ENCODE data around the gene MORC1.
"Not testable (repeated sequence)": the region's sequence is repeated elsewhere in the genome, so short reads cannot be mapped to it uniquely, and the experiment has no call there.

Gene MORC1, protein sequence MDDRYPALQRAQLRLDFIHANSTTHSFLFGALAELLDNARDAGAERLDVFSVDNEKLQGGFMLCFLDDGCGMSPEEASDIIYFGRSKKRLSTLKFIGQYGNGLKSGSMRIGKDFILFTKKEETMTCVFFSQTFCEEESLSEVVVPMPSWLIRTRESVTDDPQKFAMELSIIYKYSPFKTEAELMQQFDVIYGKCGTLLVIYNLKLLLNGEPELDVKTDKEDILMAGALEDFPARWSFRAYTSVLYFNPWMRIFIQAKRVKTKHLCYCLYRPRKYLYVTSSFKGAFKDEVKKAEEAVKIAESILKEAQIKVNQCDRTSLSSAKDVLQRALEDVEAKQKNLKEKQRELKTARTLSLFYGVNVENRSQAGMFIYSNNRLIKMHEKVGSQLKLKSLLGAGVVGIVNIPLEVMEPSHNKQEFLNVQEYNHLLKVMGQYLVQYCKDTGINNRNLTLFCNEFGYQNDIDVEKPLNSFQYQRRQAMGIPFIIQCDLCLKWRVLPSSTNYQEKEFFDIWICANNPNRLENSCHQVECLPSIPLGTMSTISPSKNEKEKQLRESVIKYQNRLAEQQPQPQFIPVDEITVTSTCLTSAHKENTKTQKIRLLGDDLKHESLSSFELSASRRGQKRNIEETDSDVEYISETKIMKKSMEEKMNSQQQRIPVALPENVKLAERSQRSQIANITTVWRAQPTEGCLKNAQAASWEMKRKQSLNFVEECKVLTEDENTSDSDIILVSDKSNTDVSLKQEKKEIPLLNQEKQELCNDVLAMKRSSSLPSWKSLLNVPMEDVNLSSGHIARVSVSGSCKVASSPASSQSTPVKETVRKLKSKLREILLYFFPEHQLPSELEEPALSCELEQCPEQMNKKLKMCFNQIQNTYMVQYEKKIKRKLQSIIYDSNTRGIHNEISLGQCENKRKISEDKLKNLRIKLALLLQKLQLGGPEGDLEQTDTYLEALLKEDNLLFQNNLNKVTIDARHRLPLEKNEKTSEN

GRCh38 chr3:109117939-109118338 lies at the start of gene MORC1:
TSS of gene MORC1 (minus strand) at chr3:109118134. CDS start at chr3:109118059, 75 bp downstream.
- no peak for DNase-seq (ENCODE audit: low spot score)

- no peak for DNase-seq (ENCODE audit: low spot score)
Observed at GRCh38 chr3:109165905-109166304, 48.0 kb upstream of the MORC1 start.

- no peak for DNase-seq (ENCODE audit: low spot score)
Observed at GRCh38 chr3:109161487-109162123, 43.7 kb upstream of the MORC1 start.

- no peak for DNase-seq (ENCODE audit: low spot score)
Observed at GRCh38 chr3:109155828-109156227, 37.9 kb upstream of the MORC1 start.

- no peak for DNase-seq (ENCODE audit: low spot score)
Observed at GRCh38 chr3:109154979-109155378, 37.0 kb upstream of the MORC1 start.

GRCh38 chr3:109152320-109152719 lies 34.4 kb upstream of the MORC1 start:
- DNase-seq (ENCODE audit: low spot score) = no peak

DNA sequence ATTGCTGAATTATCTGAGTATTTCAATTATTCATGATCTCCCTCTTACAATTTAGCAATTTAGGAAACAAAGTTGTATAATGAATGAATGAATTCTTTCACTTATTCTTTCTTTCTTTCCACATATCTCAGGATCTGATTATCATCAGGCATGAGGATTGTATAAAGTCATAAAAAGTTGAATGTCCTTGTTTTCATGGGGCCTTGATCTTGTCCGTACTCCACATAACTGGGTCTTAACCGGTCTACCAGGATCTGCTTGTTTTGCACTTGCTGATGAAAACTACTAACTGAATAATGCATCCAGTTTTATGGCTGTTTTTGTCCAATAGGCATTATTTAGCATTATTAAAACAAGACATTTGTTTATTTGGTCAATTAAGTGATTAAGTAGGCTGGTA lies 31.1 kb upstream of the MORC1 start:
- DNase-seq (ENCODE audit: low spot score) = no peak

GRCh38 chr3:109143646-109144045 lies 25.7 kb upstream of the MORC1 start:
- no peak for DNase-seq (ENCODE audit: low spot score)

- no peak for DNase-seq (ENCODE audit: low spot score)
Observed at GRCh38 chr3:109140318-109140717, 22.4 kb upstream of the MORC1 start.

DNA sequence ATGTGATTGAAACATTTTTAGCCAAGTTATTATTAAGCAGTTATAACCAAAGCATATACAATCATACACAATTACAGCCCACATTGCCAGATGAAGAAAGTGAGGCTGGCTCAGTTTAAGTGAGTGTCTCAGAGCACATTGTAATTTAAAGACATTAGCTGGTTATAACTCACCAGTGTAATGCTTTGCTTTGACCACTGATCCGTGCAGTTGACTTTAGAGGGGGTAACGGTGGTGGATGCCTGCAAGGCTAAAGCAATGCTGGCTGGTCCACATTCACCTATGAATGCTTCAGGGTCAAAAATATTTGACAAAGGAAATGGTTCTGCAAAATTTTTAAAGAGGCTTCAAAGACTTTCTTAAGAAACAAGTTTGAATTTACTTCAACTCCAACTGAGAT lies 19.8 kb upstream of the MORC1 start:
- DNase-seq (ENCODE audit: low spot score) = no peak

DNA sequence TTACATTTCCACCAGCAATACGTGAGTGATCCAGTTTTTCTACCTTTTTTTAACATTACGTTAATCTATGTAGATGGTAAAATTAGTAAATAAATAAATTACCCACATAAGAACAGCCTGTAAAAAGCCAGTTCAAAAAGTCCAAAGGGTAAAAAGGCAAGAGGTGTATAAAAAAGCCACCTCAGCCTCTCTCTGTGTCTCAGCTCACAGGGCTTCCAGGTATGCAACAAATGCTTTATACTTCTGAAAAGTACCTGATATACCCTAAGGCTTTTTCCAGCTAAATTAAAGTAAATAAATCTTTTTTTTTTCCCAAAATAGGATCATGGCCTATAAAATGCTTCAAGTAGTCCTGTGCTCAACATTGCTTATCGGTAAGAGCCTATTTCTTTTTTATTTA lies 18.6 kb upstream of the MORC1 start, which contains the start of gene C3orf85:
Gene C3orf85, plus strand, starts transcription at position 197 of the 400 bp plus-strand sequence. Its CDS starts 129 bp downstream, at position 326.
- no peak for DNase-seq (ENCODE audit: low spot score)

DNA sequence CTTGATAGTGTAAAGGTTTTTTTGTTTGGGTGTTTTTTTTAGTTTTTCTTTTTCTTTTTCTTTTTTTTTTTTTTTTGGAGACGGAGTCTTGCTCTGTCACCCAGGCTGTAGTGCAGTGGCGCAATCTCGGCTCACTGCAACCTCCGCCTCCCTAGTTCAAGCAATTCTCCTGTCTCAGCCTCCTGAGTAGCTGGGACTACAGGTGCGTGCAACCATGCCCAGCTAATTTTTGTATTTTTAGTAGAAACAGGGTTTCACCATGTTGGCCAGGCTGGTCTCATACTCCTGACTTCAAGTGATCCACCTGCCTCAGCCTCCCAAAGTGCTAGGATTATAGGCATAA lies 15.5 kb upstream of the MORC1 start:
- not testable (repeated sequence) for DNase-seq (ENCODE audit: low spot score)

DNA sequence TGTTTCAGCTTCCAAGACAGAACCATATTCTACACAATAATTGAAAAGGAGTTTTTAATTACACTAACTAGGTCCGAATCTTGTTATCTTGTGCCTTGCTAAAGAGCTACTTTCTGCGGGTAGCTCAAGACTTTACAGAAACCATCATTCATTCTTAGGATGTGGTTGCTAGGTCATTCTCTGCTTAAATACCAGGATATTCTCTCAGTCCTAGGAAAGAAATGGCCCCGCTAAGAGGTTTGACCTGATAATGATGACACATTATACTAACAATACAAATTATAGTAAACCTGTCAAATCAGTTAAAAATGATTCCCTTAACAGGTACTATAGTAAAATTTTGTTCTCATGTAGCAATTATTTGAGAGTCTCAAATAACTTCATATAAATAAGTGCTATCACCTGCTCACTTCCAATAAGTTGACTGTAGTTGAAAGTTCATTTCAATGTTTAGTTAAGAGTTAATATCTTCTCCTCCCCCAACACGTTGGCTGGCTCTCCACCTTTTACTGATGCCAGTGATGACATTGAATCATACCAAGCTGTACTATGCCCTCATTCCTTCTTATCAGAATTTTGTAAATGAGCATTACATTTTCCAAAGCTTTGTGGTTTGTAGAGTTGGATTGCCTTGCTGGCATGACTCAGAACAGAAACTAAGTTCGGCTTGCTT lies 15.0 kb upstream of the MORC1 start:
- DNase-seq (ENCODE audit: low spot score) = no peak

DNA sequence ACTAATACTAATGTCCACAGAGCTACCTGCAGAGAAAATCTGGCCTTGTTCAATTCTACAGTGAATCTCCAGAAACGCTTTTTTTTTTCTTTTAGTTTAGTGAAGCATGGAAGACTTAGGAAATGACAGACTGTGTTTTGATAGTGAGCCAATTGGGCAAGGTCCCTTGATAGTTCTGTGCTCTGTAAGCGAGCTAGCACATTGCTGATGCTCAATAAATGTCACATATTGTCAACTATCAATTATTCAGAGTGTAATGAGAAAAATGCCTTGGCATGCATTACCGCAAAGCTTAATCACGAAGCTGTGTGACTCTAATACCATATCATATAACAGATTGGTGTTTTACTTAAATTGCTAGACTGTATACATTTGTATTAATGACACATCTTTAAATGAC lies 13.3 kb upstream of the MORC1 start:
- DNase-seq (ENCODE audit: low spot score) = no peak

GRCh38 chr3:109127553-109127952 lies 9.6 kb upstream of the MORC1 start:
- no peak for DNase-seq (ENCODE audit: low spot score)

- no peak for DNase-seq (ENCODE audit: low spot score)
Observed at GRCh38 chr3:109125902-109126301, 8.0 kb upstream of the MORC1 start.

- no peak for DNase-seq (ENCODE audit: low spot score)
Observed at GRCh38 chr3:109122690-109123089, 4.8 kb upstream of the MORC1 start.

DNA sequence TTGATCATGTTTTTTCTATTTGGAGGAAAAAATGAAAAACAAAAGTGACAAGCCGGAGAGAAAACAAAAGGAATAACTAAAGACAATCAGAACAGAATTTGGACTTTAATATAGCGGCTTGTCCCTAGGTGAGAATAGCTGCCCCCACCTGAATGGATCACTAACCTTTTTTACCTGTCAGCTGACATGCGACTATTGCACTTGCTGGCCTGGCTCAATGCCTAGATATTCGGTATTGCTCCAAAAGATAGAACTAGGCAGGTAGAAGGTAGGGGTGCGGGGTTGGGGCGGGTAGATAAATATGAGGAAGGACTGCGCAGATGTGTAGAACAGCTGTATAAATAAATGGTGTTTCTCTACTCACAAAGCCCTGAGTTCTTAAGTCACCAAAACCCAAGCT lies 650 bp upstream of the MORC1 start:
- no peak for DNase-seq (ENCODE audit: low spot score)

GRCh38 chr3:109116031-109116430 lies 1.9 kb downstream of the MORC1 start:
- no peak for DNase-seq (ENCODE audit: low spot score)

- DNase-seq (ENCODE audit: low spot score) = no peak
Observed at GRCh38 chr3:109115451-109115850, 2.5 kb downstream of the MORC1 start.

- no peak for DNase-seq (ENCODE audit: low spot score)
Observed at GRCh38 chr3:109114746-109115145, 3.2 kb downstream of the MORC1 start.

Data from AG08395 (cell line).